SK-N-MC (cell line): ENCODE results near the gene PIK3R5.

Experiments used
- EZH2 ChIP-seq: fragments of 200-600 bp; sonication (generic); IDR thresholded peaks from one replicate; pipeline ENCODE4 v1.6.1; 2017; ENCODE audit warnings: antibody characterized with exemption
- FOXP2 ChIP-seq: optimal IDR thresholded peaks from 2 replicates; pipeline ENCODE3; 2011; ENCODE audit warnings: mild to moderate bottlenecking, moderate library complexity; ENCODE audit not compliant: insufficient read depth; ENCODE audit errors: extremely low read length, control extremely low read depth
- POLR2AphosphoS5 ChIP-seq: IDR thresholded peaks from 2 replicates; pipeline ENCODE4 v1.6.1; 2012; ENCODE audit warnings: mild to moderate bottlenecking, low read depth, low read length, borderline replicate concordance

GRCh38 chr17:8829036-8829941, 136.2 kb downstream of the PIK3R5 start:
- TF ChIP-seq EZH2 (no peak), POLR2AphosphoS5 (no peak), FOXP2 (no peak)
